Measurements from ENCODE around the gene FBXL7. TPM values are rescaled to one million over a fixed set of nuclear protein-coding genes. Genes with fewer than 3 reads are reported as not detected.

FBXL7 gene
- total and polyA plus RNA-seq, 2 donors (not counting 1 experiment from before 2014, with no cell fraction given) = not detected

DNA sequence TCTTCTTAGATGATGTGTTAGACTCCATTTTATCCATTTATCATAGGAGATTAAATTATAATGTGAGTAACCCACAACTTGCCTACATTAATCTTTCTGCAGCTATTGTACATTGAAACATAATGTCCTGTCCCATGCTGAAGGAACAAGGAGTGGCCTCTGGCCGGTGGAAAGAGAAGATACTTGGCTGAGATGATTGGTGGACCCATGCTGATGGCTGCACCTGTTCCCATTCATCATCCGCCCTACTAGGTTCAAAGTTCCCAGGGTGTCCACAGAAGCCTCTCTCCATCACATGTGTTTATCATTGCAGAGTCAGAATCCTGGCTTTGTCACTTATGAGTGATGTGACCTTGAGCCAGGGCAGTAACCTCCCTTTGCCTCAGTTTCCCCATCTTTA is 24.7 kb downstream of the FBXL7 start:
- no peak for DNase-seq
- no peaks in the 10 kb centered on the region for H4K20me1 ChIP-seq (ENCODE audit: control insufficient read depth, insufficient read depth, low read length, poor library complexity, severe bottlenecking)
- no peaks in the 10 kb centered on the region for H3K4me1 Mint-ChIP-seq
- H3K36me3 ChIP-seq (replicated peaks in 1 of 2; ENCODE audit: control extremely low read depth in 1 of 2, control insufficient read depth in 1 of 2, extremely low read depth in 1 of 2, insufficient read depth in 2 of 2, low read length in 1 of 2) = no peaks in the 10 kb centered on the region
- no peaks in the 10 kb centered on the region for H3K27me3 Mint-ChIP-seq
- ChIA-PET CTCF (no interaction called here), POLR2A (no interaction called here)
- no peak overlapping the region for H3K4me3 Mint-ChIP-seq
- no peak overlapping the region for H3K9ac ChIP-seq (ENCODE audit: low read length)
- H3K27me3 ChIP-seq (replicated peaks in 1 of 4; ENCODE audit: control extremely low read depth in 1 of 4, control insufficient read depth in 3 of 4, insufficient read depth in 4 of 4, low read length in 3 of 4) = no peaks in the 10 kb centered on the region
- no peak for ATAC-seq (ENCODE audit: low read depth)
- H2AFZ ChIP-seq (ENCODE audit: insufficient read depth, low read depth, low read length, poor library complexity, severe bottlenecking) = no peak overlapping the region
- H3K27ac ChIP-seq (ENCODE audit: low read length in 2 of 2) = no peak overlapping the region
- no peaks in the 10 kb centered on the region for H3K79me2 ChIP-seq (ENCODE audit: control insufficient read depth, insufficient read depth, low read length)
- intact Hi-C loops (cut with micrococcal nuclease) = no loop called here
- H3K9me3 ChIP-seq (ENCODE audit: control extremely low read depth in 1 of 3, control insufficient read depth in 2 of 3, insufficient read depth in 1 of 3, low read length in 2 of 3) = peaks cover 0 to 4% (median 0%) of the 10 kb centered on the region in 3 donors
- 92% methylated on average over 2 of the region's 2 CpGs for WGBS (ENCODE audit: insufficient coverage)
- no peaks in the 10 kb centered on the region for H3K4me1 ChIP-seq (ENCODE audit: control insufficient read depth in 2 of 2, insufficient read depth in 2 of 2, low read length in 2 of 2)
- TF ChIP-seq, protein P1, sequence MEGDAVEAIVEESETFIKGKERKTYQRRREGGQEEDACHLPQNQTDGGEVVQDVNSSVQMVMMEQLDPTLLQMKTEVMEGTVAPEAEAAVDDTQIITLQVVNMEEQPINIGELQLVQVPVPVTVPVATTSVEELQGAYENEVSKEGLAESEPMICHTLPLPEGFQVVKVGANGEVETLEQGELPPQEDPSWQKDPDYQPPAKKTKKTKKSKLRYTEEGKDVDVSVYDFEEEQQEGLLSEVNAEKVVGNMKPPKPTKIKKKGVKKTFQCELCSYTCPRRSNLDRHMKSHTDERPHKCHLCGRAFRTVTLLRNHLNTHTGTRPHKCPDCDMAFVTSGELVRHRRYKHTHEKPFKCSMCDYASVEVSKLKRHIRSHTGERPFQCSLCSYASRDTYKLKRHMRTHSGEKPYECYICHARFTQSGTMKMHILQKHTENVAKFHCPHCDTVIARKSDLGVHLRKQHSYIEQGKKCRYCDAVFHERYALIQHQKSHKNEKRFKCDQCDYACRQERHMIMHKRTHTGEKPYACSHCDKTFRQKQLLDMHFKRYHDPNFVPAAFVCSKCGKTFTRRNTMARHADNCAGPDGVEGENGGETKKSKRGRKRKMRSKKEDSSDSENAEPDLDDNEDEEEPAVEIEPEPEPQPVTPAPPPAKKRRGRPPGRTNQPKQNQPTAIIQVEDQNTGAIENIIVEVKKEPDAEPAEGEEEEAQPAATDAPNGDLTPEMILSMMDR (IDR thresholded peaks at IDR 0.05) = no peak
- no peak for TF ChIP-seq EZH2 (IDR thresholded peaks at IDR 0.05; ENCODE audit: borderline replicate concordance, insufficient read depth, low read depth, low read length, poor library complexity, severe bottlenecking)
- H3K27ac Mint-ChIP-seq = no peak overlapping the region
- H3K4me3 ChIP-seq (ENCODE audit: control extremely low read depth in 1 of 5, extremely low read depth in 1 of 5, insufficient read depth in 1 of 5, low read depth in 2 of 5, low read length in 4 of 5) = no peak overlapping the region
- H3K4me2 ChIP-seq (replicated peaks; ENCODE audit: low read depth, low read length, poor library complexity, severe bottlenecking) = no peak overlapping the region
- peaks cover 3% of the 10 kb centered on the region for H3K9me3 Mint-ChIP-seq (ENCODE audit: insufficient read depth)

DNA sequence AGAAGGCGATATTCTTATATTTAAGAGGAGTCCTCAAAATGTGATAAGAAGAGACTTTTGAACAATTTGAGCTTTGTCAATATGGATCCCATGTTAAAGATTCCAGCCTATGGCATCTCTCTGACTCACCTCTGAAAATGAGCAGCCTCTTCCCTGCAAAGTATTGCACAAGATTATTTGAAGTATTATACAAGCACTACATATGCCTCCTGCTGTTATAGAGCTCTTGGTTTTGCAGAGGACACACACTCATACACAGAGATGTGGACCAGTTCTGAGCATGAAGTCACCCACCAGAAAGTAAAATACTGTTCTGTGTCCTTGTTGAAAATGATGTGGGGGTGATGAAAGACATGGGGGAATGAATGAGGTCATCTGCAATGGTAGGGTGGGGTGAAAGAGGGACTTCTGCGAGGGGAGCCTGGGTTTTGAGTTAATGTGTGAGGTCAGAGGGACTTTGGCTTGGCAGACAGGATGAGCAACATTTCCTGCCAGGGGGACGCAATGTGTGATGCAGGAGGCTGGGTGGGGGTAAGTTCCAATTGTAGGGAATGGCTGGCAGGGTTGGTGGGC is 25.8 kb downstream of the FBXL7 start:
- no peak overlapping the region for H3K4me3 Mint-ChIP-seq
- ChIA-PET POLR2A (no interaction called here), CTCF (no interaction called here)
- no peaks in the 10 kb centered on the region for H3K27me3 ChIP-seq (replicated peaks in 1 of 4; ENCODE audit: control extremely low read depth in 1 of 4, control insufficient read depth in 3 of 4, insufficient read depth in 4 of 4, low read length in 3 of 4)
- H3K9ac ChIP-seq (ENCODE audit: low read length) = no peak overlapping the region
- H3K9me3 Mint-ChIP-seq (ENCODE audit: insufficient read depth) = peaks cover 3% of the 10 kb centered on the region
- 60% methylated on average over 2 of the region's 3 CpGs for WGBS (ENCODE audit: insufficient coverage)
- no peak overlapping the region for H3K4me2 ChIP-seq (replicated peaks; ENCODE audit: low read depth, low read length, poor library complexity, severe bottlenecking)
- peaks cover 0 to 4% (median 0%) of the 10 kb centered on the region in 3 donors for H3K9me3 ChIP-seq (ENCODE audit: control extremely low read depth in 1 of 3, control insufficient read depth in 2 of 3, insufficient read depth in 1 of 3, low read length in 2 of 3)
- no peaks in the 10 kb centered on the region for H3K79me2 ChIP-seq (ENCODE audit: control insufficient read depth, insufficient read depth, low read length)
- no peaks in the 10 kb centered on the region for H3K4me1 Mint-ChIP-seq
- no peaks in the 10 kb centered on the region for H3K36me3 ChIP-seq (replicated peaks in 1 of 2; ENCODE audit: control extremely low read depth in 1 of 2, control insufficient read depth in 1 of 2, extremely low read depth in 1 of 2, insufficient read depth in 2 of 2, low read length in 1 of 2)
- H3K27ac Mint-ChIP-seq = no peak overlapping the region
- TF ChIP-seq, protein P1 (IDR thresholded peaks at IDR 0.05) = no peak
- no peak for TF ChIP-seq EZH2 (IDR thresholded peaks at IDR 0.05; ENCODE audit: borderline replicate concordance, insufficient read depth, low read depth, low read length, poor library complexity, severe bottlenecking)
- H3K4me1 ChIP-seq (ENCODE audit: control insufficient read depth in 2 of 2, insufficient read depth in 2 of 2, low read length in 2 of 2) = no peaks in the 10 kb centered on the region
- H2AFZ ChIP-seq (ENCODE audit: insufficient read depth, low read depth, low read length, poor library complexity, severe bottlenecking) = no peak overlapping the region
- no peaks in the 10 kb centered on the region for H4K20me1 ChIP-seq (ENCODE audit: control insufficient read depth, insufficient read depth, low read length, poor library complexity, severe bottlenecking)
- no peak overlapping the region for H3K4me3 ChIP-seq (ENCODE audit: control extremely low read depth in 1 of 5, extremely low read depth in 1 of 5, insufficient read depth in 1 of 5, low read depth in 2 of 5, low read length in 4 of 5)
- intact Hi-C loops (cut with micrococcal nuclease) = no loop called here
- H3K27ac ChIP-seq (ENCODE audit: low read length in 2 of 2) = no peak overlapping the region
- H3K27me3 Mint-ChIP-seq = no peaks in the 10 kb centered on the region
- DNase-seq (no peak), ATAC-seq (ENCODE audit: low read depth) (no peak)

Data from B cell (primary cell).